ENCODE data around the gene BEST2. TPM values are rescaled to one million over a fixed set of nuclear protein-coding genes. Genes with fewer than 3 reads are reported as not detected.

BEST2 gene
- total RNA-seq, 1 experiment from 2014 or later, result not detected

DNA sequence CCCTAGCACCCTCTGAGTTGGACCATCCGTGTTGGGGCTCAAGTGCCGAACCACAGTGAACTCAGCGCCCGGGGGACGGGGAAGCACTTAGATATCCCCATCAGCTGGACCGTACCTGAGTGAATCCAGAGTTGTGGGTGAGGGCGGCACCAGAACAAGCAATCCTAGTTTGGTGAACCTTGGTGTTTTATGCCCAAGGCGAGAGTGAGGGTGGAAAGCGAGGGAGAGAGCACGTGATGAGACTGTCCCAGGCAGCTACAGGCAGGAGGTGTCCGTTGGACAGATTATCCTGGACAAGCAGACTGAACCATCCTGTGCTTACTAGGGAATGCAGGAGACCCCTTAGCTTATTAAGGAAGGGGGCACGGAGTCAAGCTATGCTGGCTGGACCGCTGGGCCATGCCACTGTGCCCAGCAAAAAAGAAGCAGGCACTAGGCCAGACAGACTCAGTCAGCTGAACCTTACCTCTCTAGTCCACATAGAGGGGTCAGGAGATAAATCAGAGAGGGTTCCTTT, 13.7 kb upstream of the BEST2 start:
- ATAC-seq, result no peak
- H3K36me3 ChIP-seq (ENCODE audit: control insufficient read depth, insufficient read depth, low read length), result peaks cover 16% of the 10 kb centered on the region; the same call in 1 of the 2 replicates
- POLR2A ChIA-PET, result interaction anchor here (1.1 kb wide), 1 partner anchor 12 kb away, joined by 4 read pairs; no protein-coding TSS in a partner anchor
- TF ChIP-seq, protein P1, sequence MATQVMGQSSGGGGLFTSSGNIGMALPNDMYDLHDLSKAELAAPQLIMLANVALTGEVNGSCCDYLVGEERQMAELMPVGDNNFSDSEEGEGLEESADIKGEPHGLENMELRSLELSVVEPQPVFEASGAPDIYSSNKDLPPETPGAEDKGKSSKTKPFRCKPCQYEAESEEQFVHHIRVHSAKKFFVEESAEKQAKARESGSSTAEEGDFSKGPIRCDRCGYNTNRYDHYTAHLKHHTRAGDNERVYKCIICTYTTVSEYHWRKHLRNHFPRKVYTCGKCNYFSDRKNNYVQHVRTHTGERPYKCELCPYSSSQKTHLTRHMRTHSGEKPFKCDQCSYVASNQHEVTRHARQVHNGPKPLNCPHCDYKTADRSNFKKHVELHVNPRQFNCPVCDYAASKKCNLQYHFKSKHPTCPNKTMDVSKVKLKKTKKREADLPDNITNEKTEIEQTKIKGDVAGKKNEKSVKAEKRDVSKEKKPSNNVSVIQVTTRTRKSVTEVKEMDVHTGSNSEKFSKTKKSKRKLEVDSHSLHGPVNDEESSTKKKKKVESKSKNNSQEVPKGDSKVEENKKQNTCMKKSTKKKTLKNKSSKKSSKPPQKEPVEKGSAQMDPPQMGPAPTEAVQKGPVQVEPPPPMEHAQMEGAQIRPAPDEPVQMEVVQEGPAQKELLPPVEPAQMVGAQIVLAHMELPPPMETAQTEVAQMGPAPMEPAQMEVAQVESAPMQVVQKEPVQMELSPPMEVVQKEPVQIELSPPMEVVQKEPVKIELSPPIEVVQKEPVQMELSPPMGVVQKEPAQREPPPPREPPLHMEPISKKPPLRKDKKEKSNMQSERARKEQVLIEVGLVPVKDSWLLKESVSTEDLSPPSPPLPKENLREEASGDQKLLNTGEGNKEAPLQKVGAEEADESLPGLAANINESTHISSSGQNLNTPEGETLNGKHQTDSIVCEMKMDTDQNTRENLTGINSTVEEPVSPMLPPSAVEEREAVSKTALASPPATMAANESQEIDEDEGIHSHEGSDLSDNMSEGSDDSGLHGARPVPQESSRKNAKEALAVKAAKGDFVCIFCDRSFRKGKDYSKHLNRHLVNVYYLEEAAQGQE (IDR thresholded peaks at IDR 0.05; ENCODE audit: insufficient read depth in 1 of 2, low read depth in 2 of 2, low read length in 1 of 2), result no peak
- no peak for TF ChIP-seq POLR2AphosphoS5 (IDR thresholded peaks at IDR 0.05; ENCODE audit: low read depth, low read length)
- peak overlapping the region; percentile 99 for H3K27ac ChIP-seq (ENCODE audit: low read length)
- in situ Hi-C loops (cut with HindIII; ENCODE audit: low pct_unique_long_range_greater_than_20kb, low sequenced_read_pairs), result no loop called here
- no peak for DNase-seq (ENCODE audit: low read depth, low spot score)
- peaks cover 13% of the 10 kb centered on the region for H3K4me1 ChIP-seq (ENCODE audit: control insufficient read depth, insufficient read depth, low read length)
- no peaks in the 10 kb centered on the region for H3K27me3 ChIP-seq (ENCODE audit: control insufficient read depth, insufficient read depth, low read length)
- intact Hi-C loops (cut with micrococcal nuclease; ENCODE audit: unreplicated experiment), result no loop called here
- H3K4me3 ChIP-seq (ENCODE audit: low read depth in 2 of 2, low read length in 2 of 2), result peak overlapping the region; percentile 94 to 97
- no peaks in the 10 kb centered on the region for H3K9me3 ChIP-seq (ENCODE audit: control insufficient read depth, insufficient read depth, low read depth, low read length)
- TSS peak; percentile 93 for BruUV-seq (replicated peaks)
- CTCF ChIA-PET, result no interaction called here

GRCh38 chr19:12745166-12745897, 6.3 kb upstream of the BEST2 start:
- Histone ChIP-seq H3K4me3 (ENCODE audit: low read depth in 2 of 2, low read length in 2 of 2) (no peak overlapping the region), H3K27me3 (ENCODE audit: control insufficient read depth, insufficient read depth, low read length) (no peaks in the 10 kb centered on the region), H3K36me3 (ENCODE audit: control insufficient read depth, insufficient read depth, low read length) (no peaks in the 10 kb centered on the region), H3K27ac (ENCODE audit: low read length) (no peak overlapping the region), H3K4me1 (ENCODE audit: control insufficient read depth, insufficient read depth, low read length) (peaks cover 4% of the 10 kb centered on the region), H3K9me3 (ENCODE audit: control insufficient read depth, insufficient read depth, low read depth, low read length) (no peaks in the 10 kb centered on the region)
- DNase-seq (ENCODE audit: low read depth, low spot score), result no peak
- intact Hi-C loops (cut with micrococcal nuclease; ENCODE audit: unreplicated experiment) (no loop called here), in situ Hi-C loops (cut with HindIII; ENCODE audit: low pct_unique_long_range_greater_than_20kb, low sequenced_read_pairs) (no loop called here)
- POLR2A ChIA-PET, result interaction anchor here (0.6 kb wide), 1 partner anchor 20 kb away, joined by 8 read pairs; no protein-coding TSS in a partner anchor
- no TSS peak for BruUV-seq (replicated peaks)
- ATAC-seq, result no peak
- CTCF ChIA-PET, result no interaction called here
- TF ChIP-seq SIN3A (IDR thresholded peaks at IDR 0.05; ENCODE audit: borderline replicate concordance, insufficient read depth, low read depth, low read length), result no peak
- TF ChIP-seq TCF7L2 (IDR thresholded peaks at IDR 0.05; ENCODE audit: low read depth, low read length), result no peak
- TF ChIP-seq POLR2AphosphoS5 (IDR thresholded peaks at IDR 0.05; ENCODE audit: low read depth, low read length), result no peak
- TF ChIP-seq, protein P1 (IDR thresholded peaks at IDR 0.05; ENCODE audit: insufficient read depth in 1 of 2, low read depth in 2 of 2, low read length in 1 of 2), result no peak
- TF ChIP-seq CTCF (IDR thresholded peaks at IDR 0.05), result no peak

All from Panc1 (cell line).